Measurements from ENCODE around the gene CEP104.

CEP104 gene

GRCh38 chr1:3821908-3822307 is 35.1 kb downstream of the CEP104 start:
- Histone ChIP-seq H3K9ac (ENCODE audit: low read depth, low read length) (no peak overlapping the region), H3K4me3 (ENCODE audit: low read depth, low read length) (no peak overlapping the region), H3K4me1 (ENCODE audit: control insufficient read depth, insufficient read depth, low read length) (no peaks in the 10 kb centered on the region), H3K36me3 (ENCODE audit: control insufficient read depth, insufficient read depth, low read length) (peaks cover 31% of the 10 kb centered on the region), H3K9me3 (ENCODE audit: control insufficient read depth, insufficient read depth, low read length) (no peaks in the 10 kb centered on the region), H3K27me3 (ENCODE audit: control insufficient read depth, insufficient read depth, low read length) (no peaks in the 10 kb centered on the region), H3K27ac (ENCODE audit: low read depth, low read length) (no peak overlapping the region)

GRCh38 chr1:3821447-3821846 is 35.6 kb downstream of the CEP104 start:
- Histone ChIP-seq H3K27ac (ENCODE audit: low read depth, low read length) (no peak overlapping the region), H3K9me3 (ENCODE audit: control insufficient read depth, insufficient read depth, low read length) (no peaks in the 10 kb centered on the region), H3K36me3 (ENCODE audit: control insufficient read depth, insufficient read depth, low read length) (peaks cover 31% of the 10 kb centered on the region), H3K27me3 (ENCODE audit: control insufficient read depth, insufficient read depth, low read length) (no peaks in the 10 kb centered on the region), H3K9ac (ENCODE audit: low read depth, low read length) (no peak overlapping the region), H3K4me3 (ENCODE audit: low read depth, low read length) (no peak overlapping the region), H3K4me1 (ENCODE audit: control insufficient read depth, insufficient read depth, low read length) (no peaks in the 10 kb centered on the region)

GRCh38 chr1:3821004-3821403 is 36.0 kb downstream of the CEP104 start:
- no peaks in the 10 kb centered on the region for H3K9me3 ChIP-seq (ENCODE audit: control insufficient read depth, insufficient read depth, low read length)
- H3K27me3 ChIP-seq (ENCODE audit: control insufficient read depth, insufficient read depth, low read length), result no peaks in the 10 kb centered on the region
- H3K4me1 ChIP-seq (ENCODE audit: control insufficient read depth, insufficient read depth, low read length), result no peaks in the 10 kb centered on the region
- H3K4me3 ChIP-seq (ENCODE audit: low read depth, low read length), result no peak overlapping the region
- peaks cover 29% of the 10 kb centered on the region for H3K36me3 ChIP-seq (ENCODE audit: control insufficient read depth, insufficient read depth, low read length)
- no peak overlapping the region for H3K9ac ChIP-seq (ENCODE audit: low read depth, low read length)
- no peak overlapping the region for H3K27ac ChIP-seq (ENCODE audit: low read depth, low read length)

GRCh38 chr1:3820316-3820715 is 36.7 kb downstream of the CEP104 start:
- Histone ChIP-seq H3K27ac (ENCODE audit: low read depth, low read length) (no peak overlapping the region), H3K4me1 (ENCODE audit: control insufficient read depth, insufficient read depth, low read length) (no peaks in the 10 kb centered on the region), H3K4me3 (ENCODE audit: low read depth, low read length) (no peak overlapping the region), H3K27me3 (ENCODE audit: control insufficient read depth, insufficient read depth, low read length) (no peaks in the 10 kb centered on the region), H3K36me3 (ENCODE audit: control insufficient read depth, insufficient read depth, low read length) (peaks cover 22% of the 10 kb centered on the region), H3K9ac (ENCODE audit: low read depth, low read length) (no peak overlapping the region), H3K9me3 (ENCODE audit: control insufficient read depth, insufficient read depth, low read length) (no peaks in the 10 kb centered on the region)

- Histone ChIP-seq H3K9me3 (ENCODE audit: control insufficient read depth, insufficient read depth, low read length) (no peaks in the 10 kb centered on the region), H3K36me3 (ENCODE audit: control insufficient read depth, insufficient read depth, low read length) (peaks cover 25% of the 10 kb centered on the region), H3K4me1 (ENCODE audit: control insufficient read depth, insufficient read depth, low read length) (no peaks in the 10 kb centered on the region), H3K4me3 (ENCODE audit: low read depth, low read length) (no peak overlapping the region), H3K27ac (ENCODE audit: low read depth, low read length) (no peak overlapping the region), H3K27me3 (ENCODE audit: control insufficient read depth, insufficient read depth, low read length) (no peaks in the 10 kb centered on the region), H3K9ac (ENCODE audit: low read depth, low read length) (no peak overlapping the region)
These were observed 37.2 kb downstream of the CEP104 start for GRCh38 chr1:3819771-3820200.

- Histone ChIP-seq H3K9ac (ENCODE audit: low read depth, low read length) (no peak overlapping the region), H3K36me3 (ENCODE audit: control insufficient read depth, insufficient read depth, low read length) (peaks cover 24% of the 10 kb centered on the region), H3K4me3 (ENCODE audit: low read depth, low read length) (no peak overlapping the region), H3K27ac (ENCODE audit: low read depth, low read length) (no peak overlapping the region), H3K9me3 (ENCODE audit: control insufficient read depth, insufficient read depth, low read length) (no peaks in the 10 kb centered on the region), H3K4me1 (ENCODE audit: control insufficient read depth, insufficient read depth, low read length) (no peaks in the 10 kb centered on the region), H3K27me3 (ENCODE audit: control insufficient read depth, insufficient read depth, low read length) (no peaks in the 10 kb centered on the region)
These were observed 39.0 kb downstream of the CEP104 start for GRCh38 chr1:3817821-3818597.

- no peaks in the 10 kb centered on the region for H3K4me1 ChIP-seq (ENCODE audit: control insufficient read depth, insufficient read depth, low read length)
- peaks cover 24% of the 10 kb centered on the region for H3K36me3 ChIP-seq (ENCODE audit: control insufficient read depth, insufficient read depth, low read length)
- no peak overlapping the region for H3K4me3 ChIP-seq (ENCODE audit: low read depth, low read length)
These were observed 39.8 kb downstream of the CEP104 start for GRCh38 chr1:3817138-3817740.

GRCh38 chr1:3816331-3817137 is 40.5 kb downstream of the CEP104 start:
- Histone ChIP-seq H3K36me3 (ENCODE audit: control insufficient read depth, insufficient read depth, low read length) (peaks cover 24% of the 10 kb centered on the region), H3K9me3 (ENCODE audit: control insufficient read depth, insufficient read depth, low read length) (no peaks in the 10 kb centered on the region), H3K27ac (ENCODE audit: low read depth, low read length) (no peak overlapping the region), H3K4me3 (ENCODE audit: low read depth, low read length) (no peak overlapping the region), H3K27me3 (ENCODE audit: control insufficient read depth, insufficient read depth, low read length) (no peaks in the 10 kb centered on the region), H3K4me1 (ENCODE audit: control insufficient read depth, insufficient read depth, low read length) (no peaks in the 10 kb centered on the region), H3K9ac (ENCODE audit: low read depth, low read length) (no peak overlapping the region)

More at GRCh38 chr1:3817138-3817740, 39.8 kb downstream of the CEP104 start:
- no peaks in the 10 kb centered on the region for H3K9me3 ChIP-seq (ENCODE audit: control insufficient read depth, insufficient read depth, low read length)
- H3K9ac ChIP-seq (ENCODE audit: low read depth, low read length), result no peak overlapping the region
- H3K27me3 ChIP-seq (ENCODE audit: control insufficient read depth, insufficient read depth, low read length), result no peaks in the 10 kb centered on the region
- H3K27ac ChIP-seq (ENCODE audit: low read depth, low read length), result no peak overlapping the region

- H3K4me1 ChIP-seq (ENCODE audit: control insufficient read depth, insufficient read depth, low read length), result no peaks in the 10 kb centered on the region
- H3K9ac ChIP-seq (ENCODE audit: low read depth, low read length), result no peak overlapping the region
- no peaks in the 10 kb centered on the region for H3K27me3 ChIP-seq (ENCODE audit: control insufficient read depth, insufficient read depth, low read length)
- H3K9me3 ChIP-seq (ENCODE audit: control insufficient read depth, insufficient read depth, low read length), result no peaks in the 10 kb centered on the region
- peaks cover 14% of the 10 kb centered on the region; the same call in 1 of the 2 replicates for H3K36me3 ChIP-seq (ENCODE audit: control insufficient read depth, insufficient read depth, low read length)
- H3K4me3 ChIP-seq (ENCODE audit: low read depth, low read length), result no peak overlapping the region
- H3K27ac ChIP-seq (ENCODE audit: low read depth, low read length), result no peak overlapping the region
These were observed 42.0 kb downstream of the CEP104 start for GRCh38 chr1:3814771-3815561.

GRCh38 chr1:3814065-3814464 is 42.9 kb downstream of the CEP104 start:
- H3K4me1 ChIP-seq (ENCODE audit: control insufficient read depth, insufficient read depth, low read length), result no peaks in the 10 kb centered on the region
- H3K4me3 ChIP-seq (ENCODE audit: low read depth, low read length), result no peak overlapping the region
- no peaks in the 10 kb centered on the region for H3K27me3 ChIP-seq (ENCODE audit: control insufficient read depth, insufficient read depth, low read length)
- no peak overlapping the region for H3K27ac ChIP-seq (ENCODE audit: low read depth, low read length)
- peaks cover 9% of the 10 kb centered on the region; the same call in 1 of the 2 replicates for H3K36me3 ChIP-seq (ENCODE audit: control insufficient read depth, insufficient read depth, low read length)
- no peaks in the 10 kb centered on the region for H3K9me3 ChIP-seq (ENCODE audit: control insufficient read depth, insufficient read depth, low read length)
- no peak overlapping the region for H3K9ac ChIP-seq (ENCODE audit: low read depth, low read length)

All from HUES48 (cell line).